H1 (cell line): ENCODE measurements around the gene KCNH5. TPM values are rescaled to one million over a fixed set of nuclear protein-coding genes. Genes with fewer than 3 reads are reported as not detected.

ENCODE experiments used
- CTCF ChIA-PET: fragments of 300-600 bp; sonication (Branson Sonifier 250); formaldehyde crosslinking; loops from one replicate; lab custom pipeline; 2021; ENCODE audit not compliant: partially characterized antibody; lab: Charles Lee
- POLR2A ChIA-PET: fragments of 300-600 bp; sonication (Branson Sonifier 250); formaldehyde crosslinking; loops from one replicate; lab custom pipeline; 2021; ENCODE audit warnings: inconsistent platforms; ENCODE audit not compliant: partially characterized antibody; lab: Charles Lee
- DNase-seq, 2 experiments: peaks; one replicate each; pipeline versions ENCODE4 v3.0.0 to v3.0.0-alpha.2; 2010 to 2022; ENCODE audit warnings: low spot score in 2 of 2, low read depth in 1 of 2, mixed read lengths in 1 of 2
- FAIRE-seq: peaks from 2 replicates; lab custom pipeline; 2011; peaks lifted over from hg19 to GRCh38; lab: Jason Lieb, UNC
- H2AFZ ChIP-seq: 2 replicates; pipeline ENCODE4 v1.8.1; 2012; ENCODE audit warnings: low read length, inconsistent platforms
- H2AK5ac ChIP-seq: 2 replicates; pipeline ENCODE4 v1.6.1; 2013; ENCODE audit warnings: low read depth, low read length
- H2BK120ac ChIP-seq: replicated peaks from 2 replicates; pipeline ENCODE3; 2013; ENCODE audit warnings: low read depth, low read length, inconsistent platforms
- H2BK12ac ChIP-seq: 2 replicates; pipeline ENCODE4 v1.6.1; 2013; ENCODE audit warnings: low read depth, low read length
- H2BK15ac ChIP-seq: 2 replicates; pipeline ENCODE4 v1.6.1; 2013; ENCODE audit warnings: low read length
- H2BK20ac ChIP-seq: 2 replicates; pipeline ENCODE4 v1.6.1; 2013; ENCODE audit warnings: low read length
- H2BK5ac ChIP-seq: 2 replicates; pipeline ENCODE4 v1.6.1; 2013; ENCODE audit warnings: low read depth, low read length
- H3K14ac ChIP-seq: 2 replicates; pipeline ENCODE4 v1.6.1; 2013; ENCODE audit warnings: inconsistent platforms; ENCODE audit not compliant: insufficient read length
- H3K18ac ChIP-seq: 2 replicates; pipeline ENCODE4 v1.6.1; 2013; ENCODE audit warnings: low read length; ENCODE audit errors: extremely low read depth
- H3K23ac ChIP-seq: 2 replicates; pipeline ENCODE4 v1.6.1; 2013; ENCODE audit warnings: inconsistent platforms; ENCODE audit not compliant: insufficient read length
- H3K23me2 ChIP-seq: 2 replicates; pipeline ENCODE4 v1.6.1; 2013; ENCODE audit warnings: low read depth, low read length
- H3K27ac ChIP-seq: 2 replicates; pipeline ENCODE4 v1.6.1; 2011; ENCODE audit warnings: low read depth, low read length, inconsistent platforms
- H3K27me3 ChIP-seq, 4 experiments: replicated peaks in 1 of 4; 1 replicate in 1 of 4; 2 replicates in 3 of 4; pipeline versions ENCODE4 v1.6.1 to v1.8.1; 2011 to 2013; ENCODE audit warnings: low read length in 3 of 4, mild to moderate bottlenecking in 3 of 4, inconsistent platforms in 2 of 4, mixed read lengths in 2 of 4, moderate library complexity in 1 of 4; ENCODE audit not compliant: control insufficient read depth in 3 of 4, insufficient read depth in 3 of 4; ENCODE audit errors: extremely low read depth in 1 of 4
- H3K36me3 ChIP-seq, 4 experiments: 2 replicates each; pipeline versions ENCODE4 v1.6.1 to v1.8.1; 2011 to 2013; ENCODE audit warnings: mild to moderate bottlenecking in 4 of 4, low read length in 3 of 4, moderate library complexity in 2 of 4, control low read depth in 1 of 4, inconsistent platforms in 1 of 4; ENCODE audit not compliant: insufficient read depth in 4 of 4, control insufficient read depth in 2 of 4
- H3K4ac ChIP-seq: replicated peaks from 2 replicates; pipeline ENCODE3; 2013; ENCODE audit warnings: low read length, low read depth, mixed read lengths, inconsistent platforms; ENCODE audit not compliant: insufficient read length
- H3K4me1 ChIP-seq, 4 experiments: replicated peaks in 1 of 4; 1 replicate in 1 of 4; 2 replicates in 3 of 4; pipeline versions ENCODE4 v1.6.1 to v1.8.1; 2011 to 2013; ENCODE audit warnings: low read length in 3 of 4, inconsistent platforms in 2 of 4, mixed read lengths in 1 of 4; ENCODE audit not compliant: insufficient read depth in 4 of 4, control insufficient read depth in 3 of 4
- H3K4me2 ChIP-seq, 2 experiments: 2 replicates each; pipeline versions ENCODE4 v1.6.1 to v1.8.1; 2011 to 2013; ENCODE audit warnings: low read depth in 2 of 2, low read length in 2 of 2, control low read depth in 1 of 2, inconsistent platforms in 1 of 2, mild to moderate bottlenecking in 1 of 2; ENCODE audit not compliant: insufficient read depth in 1 of 2
- H3K4me3 ChIP-seq, 4 experiments: fragments of 200-600, 300-600 bp in 1 of 4; sonication (generic), shearing (Covaris generic), sonication (Bioruptor Twin) in 1 of 4; 2 replicates each; pipeline versions ENCODE4 v1.5.1 to v1.8.1; 2011 to 2016; ENCODE audit warnings: low read length in 4 of 4, low read depth in 3 of 4, control low read depth in 2 of 4, inconsistent platforms in 2 of 4, mild to moderate bottlenecking in 2 of 4, mixed read lengths in 1 of 4, moderate library complexity in 1 of 4; ENCODE audit not compliant: insufficient read depth in 2 of 4; ENCODE audit errors: extremely low read depth in 1 of 4
- H3K56ac ChIP-seq: replicated peaks from 2 replicates; pipeline ENCODE3; 2013; ENCODE audit warnings: low read depth, mild to moderate bottlenecking, mixed read lengths, low read length, inconsistent platforms; ENCODE audit not compliant: insufficient read length
- H3K79me1 ChIP-seq: 2 replicates; pipeline ENCODE4 v1.6.1; 2013; ENCODE audit warnings: low read depth, low read length, control low read depth
- H3K79me2 ChIP-seq, 2 experiments: 2 replicates each; pipeline versions ENCODE4 v1.6.1 to v1.8.1; 2012 to 2013; ENCODE audit warnings: low read length in 2 of 2, mild to moderate bottlenecking in 2 of 2, inconsistent platforms in 1 of 2; ENCODE audit not compliant: insufficient read depth in 2 of 2, control insufficient read depth in 1 of 2
- H3K9ac ChIP-seq, 4 experiments: replicated peaks in 1 of 4; 1 replicate in 1 of 4; 2 replicates in 3 of 4; pipeline versions ENCODE4 v1.6.1 to v1.8.1; 2011 to 2013; ENCODE audit warnings: low read depth in 3 of 4, low read length in 3 of 4, control low read depth in 2 of 4, mild to moderate bottlenecking in 2 of 4, moderate library complexity in 2 of 4, inconsistent platforms in 1 of 4; ENCODE audit errors: extremely low read depth in 1 of 4
- H3K9me3 ChIP-seq, 2 experiments: 2 replicates each; pipeline versions ENCODE4 v1.6.1 to v1.8.1; 2012 to 2013; ENCODE audit warnings: mild to moderate bottlenecking in 2 of 2, moderate library complexity in 2 of 2, control low read depth in 1 of 2, inconsistent platforms in 1 of 2, low read depth in 1 of 2, low read length in 1 of 2, mixed read lengths in 1 of 2; ENCODE audit not compliant: insufficient read depth in 2 of 2
- H4K20me1 ChIP-seq, 2 experiments: replicated peaks in 1 of 2; 2 replicates each; pipeline versions ENCODE3 to v1.8.1; 2011 to 2013; ENCODE audit warnings: inconsistent platforms in 2 of 2, low read length in 2 of 2, mild to moderate bottlenecking in 1 of 2; ENCODE audit not compliant: insufficient read depth in 2 of 2, control insufficient read depth in 1 of 2
- H4K5ac ChIP-seq: 2 replicates; pipeline ENCODE4 v1.6.1; 2013; ENCODE audit warnings: low read length, low read depth, mixed read lengths, inconsistent platforms; ENCODE audit not compliant: insufficient read length
- H4K8ac ChIP-seq: 2 replicates; pipeline ENCODE4 v1.8.0; 2013; ENCODE audit warnings: mild to moderate bottlenecking, moderate library complexity, low read length, inconsistent platforms; ENCODE audit not compliant: insufficient read depth; ENCODE audit errors: extremely low read depth
- H4K91ac ChIP-seq: replicated peaks from 2 replicates; pipeline ENCODE3; 2013; ENCODE audit warnings: low read length, mixed read lengths, inconsistent platforms; ENCODE audit not compliant: insufficient read length
- ASH2L ChIP-seq: fragments of 200-600, 300-600 bp; sonication (generic); IDR thresholded peaks from one replicate; pipeline ENCODE4 v1.7.1; 2017; ENCODE audit warnings: low read length
- BCL11A ChIP-seq, 2 experiments: IDR thresholded peaks; one replicate each; pipeline ENCODE4 v1.6.1; 2011; ENCODE audit warnings: low read depth in 2 of 2, low read length in 2 of 2, mild to moderate bottlenecking in 2 of 2
- BRCA1 ChIP-seq: IDR thresholded peaks from 2 replicates; pipeline ENCODE4 v1.6.1; 2012; ENCODE audit warnings: low read depth, low read length, improper control_type of control experiment
- CTBP2 ChIP-seq: IDR thresholded peaks from 2 replicates; pipeline ENCODE4 v1.7.0; 2011; ENCODE audit warnings: borderline replicate concordance, mild to moderate bottlenecking, moderate library complexity, mixed read lengths, low read length; ENCODE audit not compliant: insufficient read depth, insufficient read length
- FOSL1 ChIP-seq: IDR thresholded peaks from 2 replicates; pipeline ENCODE4 v1.6.1; 2011; ENCODE audit warnings: mild to moderate bottlenecking, low read depth, low read length, moderate library complexity; ENCODE audit not compliant: insufficient read depth
- GTF2F1 ChIP-seq: IDR thresholded peaks from 2 replicates; pipeline ENCODE4 v1.6.1; 2012; ENCODE audit warnings: low read depth, low read length, improper control_type of control experiment, borderline replicate concordance
- HDAC2 ChIP-seq, 2 experiments: fragments of 300-600 bp in 1 of 2; sonication (generic) in 1 of 2; IDR thresholded peaks; 2 replicates each; pipeline ENCODE4 v1.6.1; 2011 to 2012; ENCODE audit warnings: low read depth in 2 of 2, low read length in 2 of 2, mild to moderate bottlenecking in 2 of 2, moderate library complexity in 2 of 2, borderline replicate concordance in 1 of 2, inconsistent platforms in 1 of 2
- MAFK ChIP-seq: IDR thresholded peaks from 2 replicates; pipeline ENCODE4 v1.6.1; 2012; ENCODE audit warnings: low read depth, mild to moderate bottlenecking, improper control_type of control experiment, low read length
- PHF8 ChIP-seq: fragments of 200-600 bp; sonication (generic); conservative IDR thresholded peaks from 2 replicates; pipeline ENCODE4 v1.7.1; 2012; ENCODE audit warnings: low read depth, mild to moderate bottlenecking, inconsistent platforms, low read length, moderate library complexity
- RAD21 ChIP-seq, 2 experiments: IDR thresholded peaks in 1 of 2; conservative IDR thresholded peaks in 1 of 2; 2 replicates each; pipeline ENCODE4 v1.6.1; 2011; ENCODE audit warnings: low read depth in 2 of 2, low read length in 2 of 2, improper control_type of control experiment in 1 of 2, inconsistent platforms in 1 of 2, mild to moderate bottlenecking in 1 of 2, moderate library complexity in 1 of 2
- RBBP5 ChIP-seq: IDR thresholded peaks from 2 replicates; pipeline ENCODE4 v1.7.1; 2012; ENCODE audit warnings: low read depth, mild to moderate bottlenecking, inconsistent platforms, low read length, moderate library complexity, borderline replicate concordance
- SIRT6 ChIP-seq: IDR thresholded peaks from one replicate; pipeline ENCODE4 v1.7.1; 2012; ENCODE audit warnings: low read length, inconsistent platforms
- SP4 ChIP-seq: IDR thresholded peaks from 2 replicates; pipeline ENCODE4 v1.6.1; 2012; ENCODE audit warnings: low read length, inconsistent platforms
- TBP ChIP-seq: IDR thresholded peaks from 2 replicates; pipeline ENCODE4 v1.6.1; 2011; ENCODE audit warnings: low read depth, low read length, improper control_type of control experiment
- ZNF274 ChIP-seq: IDR thresholded peaks from 2 replicates; pipeline ENCODE4 v1.7.0; 2012; ENCODE audit warnings: low read length, borderline replicate concordance; ENCODE audit errors: extremely low read depth
- WGBS, 2 experiments: shearing (Covaris generic) in 1 of 2; methylation state at CpG; one replicate each; pipeline versions ENCODE4 v1.1.6 to v1.1.7; 2013 to 2015; ENCODE audit warnings: low lambda C conversion rate in 2 of 2, mixed read lengths in 2 of 2, inconsistent platforms in 1 of 2, low coverage in 1 of 2, missing lambda C conversion rate in 1 of 2; ENCODE audit not compliant: insufficient replicate concordance in 2 of 2, insufficient coverage in 1 of 2, insufficient read length in 1 of 2; ENCODE audit errors: extremely low coverage in 1 of 2, missing lambda C conversion rate in 1 of 2; 5-methylcytosine and 5-hydroxymethylcytosine counted together
- polyA plus RNA-seq, 7 experiments: library from polyadenylated mRNA; depleted of rRNA in 3 of 7; stranded (reverse) in 5 of 7; unstranded in 2 of 7; fragments of >200 nt in 5 of 7; fragments of 200-250 nt in 2 of 7; gene quantifications; 1 replicate in 5 of 7; 2 replicates in 1 of 7; 4 replicates in 1 of 7; pipeline versions ENCODE4 v1.2.1 to v1.2.3, GENCODE V29; 2011 to 2013; ENCODE audit warnings: missing spikeins in 2 of 7, mixed read lengths in 2 of 7
- total RNA-seq: library from RNA; stranded (reverse); fragmentation: NEBNext Ultra II Directional; extraction: Animal tissue kit (Norgen Biotek cat#: 25700); gene quantifications from 2 replicates; pipeline ENCODE4 v1.2.1, GENCODE V29; 2021

KCNH5 gene
- total and polyA plus RNA-seq, 2 of the 8 experiments (the other 6 are each of a cell fraction or from before 2014, with no cell fraction given), result 0.24 to 0.50 TPM

DNA sequence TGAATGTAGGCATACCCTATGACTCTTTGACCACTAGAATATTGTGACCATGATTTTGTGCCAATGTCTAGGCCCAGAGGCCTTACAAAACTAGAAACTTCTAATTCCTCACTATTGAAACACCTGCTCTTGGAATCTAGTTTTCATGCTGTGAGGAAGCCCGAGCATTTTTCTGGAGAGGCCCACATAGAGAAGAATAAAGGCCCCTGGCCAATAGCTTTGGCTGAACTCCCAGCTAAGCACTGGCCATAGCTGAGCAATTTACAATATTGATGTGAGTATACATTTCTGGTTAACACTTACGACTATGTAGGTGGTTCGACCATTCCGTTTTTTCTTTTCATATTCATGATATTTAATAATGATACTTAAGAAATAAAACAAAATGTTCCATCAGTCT, 190.3 kb downstream of the KCNH5 start:
- Histone ChIP-seq H4K5ac (no peak overlapping the region), H3K14ac (no peak overlapping the region), H3K79me1 (no peaks in the 10 kb centered on the region), H3K23ac (no peak overlapping the region), H3K79me2 (no peaks in the 10 kb centered on the region), H3K4me2 (no peak overlapping the region), H4K91ac (no peak overlapping the region), H3K27me3 (no peaks in the 10 kb centered on the region), H3K9me3 (no peaks in the 10 kb centered on the region), H4K8ac (no peak overlapping the region), H2AK5ac (no peak overlapping the region), H3K56ac (no peak overlapping the region), H4K20me1 (no peaks in the 10 kb centered on the region), H3K18ac (no peak overlapping the region), H3K4me1 (no peaks in the 10 kb centered on the region), H2AFZ (no peak overlapping the region), H3K23me2 (no peaks in the 10 kb centered on the region), H3K9ac (no peak overlapping the region), H3K4me3 (no peak overlapping the region), H3K4ac (no peak overlapping the region), H2BK120ac (no peak overlapping the region), H2BK15ac (no peak overlapping the region), H3K36me3 (no peaks in the 10 kb centered on the region), H3K27ac (no peak overlapping the region), H2BK20ac (no peak overlapping the region), H2BK5ac (no peak overlapping the region), H2BK12ac (no peak overlapping the region)
- ChIA-PET POLR2A (no interaction called here), CTCF (no interaction called here)
- FAIRE-seq, result no peak
- no peak for DNase-seq
- WGBS, 2 experiments, result 87% methylated on average over 4 of the region's 4 CpGs; no CpG with 5 or more reads in 1 of the 2 experiments
- no peak for TF ChIP-seq ZNF274
- TF ChIP-seq SIRT6, result no peak
- TF ChIP-seq CTBP2, result no peak
- no peak for TF ChIP-seq RAD21 (IDR thresholded peaks at IDR 0.05 in 1 of 2, conservative IDR thresholded peaks at IDR 0.05 in 1 of 2; ENCODE audit: low read depth in 2 of 2, low read length in 2 of 2)
- no peak for TF ChIP-seq HDAC2 (IDR thresholded peaks at IDR 0.05; ENCODE audit: borderline replicate concordance in 1 of 2, low read depth in 2 of 2, low read length in 2 of 2)
- no peak for TF ChIP-seq TBP
- no peak for TF ChIP-seq ASH2L
- no peak for TF ChIP-seq BRCA1
- TF ChIP-seq BCL11A (IDR thresholded peaks at IDR 0.05; ENCODE audit: low read depth in 2 of 2, low read length in 2 of 2), result no peak
- TF ChIP-seq RBBP5, result no peak
- TF ChIP-seq FOSL1, result no peak
- TF ChIP-seq MAFK, result no peak
- TF ChIP-seq GTF2F1, result no peak
- no peak for TF ChIP-seq PHF8
- TF ChIP-seq SP4, result no peak
